GM20000 (cell line): Measurements from ENCODE around the gene TMEM186.
"Not testable (repeated sequence)": the region's sequence is repeated elsewhere in the genome, so short reads cannot be mapped to it uniquely, and the experiment has no call there.

Experiments
- DNase-seq: peaks from one replicate; pipeline ENCODE4 v3.0.0; 2012; ENCODE audit warnings: low spot score
- TF ChIP-seq, protein P1 (sequence below): IDR thresholded peaks from 2 replicates; pipeline ENCODE4 v1.5.1; 2012; ENCODE audit warnings: mild to moderate bottlenecking, control low read depth; ENCODE audit errors: extremely low read depth, missing control alignments

The TMEM186 gene

DNA sequence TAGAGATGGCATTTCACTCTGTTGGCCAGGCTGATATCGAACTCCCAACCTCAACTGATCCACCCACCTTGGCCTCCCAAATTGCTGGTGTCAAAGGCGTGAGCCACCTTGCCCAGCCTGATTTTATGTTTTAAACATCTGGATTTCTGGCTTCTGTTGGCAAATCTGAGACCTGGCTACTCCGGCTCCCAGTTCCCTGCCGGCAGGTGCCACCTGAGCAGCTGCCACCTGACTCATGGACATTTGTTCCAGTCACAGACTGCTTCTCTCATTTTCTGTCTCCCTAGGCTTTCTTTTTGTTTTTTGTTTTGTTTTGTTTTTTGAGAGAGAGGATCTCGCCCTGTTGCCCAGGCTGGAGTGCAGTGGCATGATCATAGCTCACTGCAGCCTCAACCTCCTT is 9.8 kb upstream of the TMEM186 start:
- TF ChIP-seq, protein P1, sequence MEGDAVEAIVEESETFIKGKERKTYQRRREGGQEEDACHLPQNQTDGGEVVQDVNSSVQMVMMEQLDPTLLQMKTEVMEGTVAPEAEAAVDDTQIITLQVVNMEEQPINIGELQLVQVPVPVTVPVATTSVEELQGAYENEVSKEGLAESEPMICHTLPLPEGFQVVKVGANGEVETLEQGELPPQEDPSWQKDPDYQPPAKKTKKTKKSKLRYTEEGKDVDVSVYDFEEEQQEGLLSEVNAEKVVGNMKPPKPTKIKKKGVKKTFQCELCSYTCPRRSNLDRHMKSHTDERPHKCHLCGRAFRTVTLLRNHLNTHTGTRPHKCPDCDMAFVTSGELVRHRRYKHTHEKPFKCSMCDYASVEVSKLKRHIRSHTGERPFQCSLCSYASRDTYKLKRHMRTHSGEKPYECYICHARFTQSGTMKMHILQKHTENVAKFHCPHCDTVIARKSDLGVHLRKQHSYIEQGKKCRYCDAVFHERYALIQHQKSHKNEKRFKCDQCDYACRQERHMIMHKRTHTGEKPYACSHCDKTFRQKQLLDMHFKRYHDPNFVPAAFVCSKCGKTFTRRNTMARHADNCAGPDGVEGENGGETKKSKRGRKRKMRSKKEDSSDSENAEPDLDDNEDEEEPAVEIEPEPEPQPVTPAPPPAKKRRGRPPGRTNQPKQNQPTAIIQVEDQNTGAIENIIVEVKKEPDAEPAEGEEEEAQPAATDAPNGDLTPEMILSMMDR, result no peak
- no peak for DNase-seq

GRCh38 chr16:8806272-8806983 is 9.0 kb upstream of the TMEM186 start:
- no peak for DNase-seq
- TF ChIP-seq, protein P1, result no peak

- DNase-seq, result no peak
- TF ChIP-seq, protein P1, result no peak
Measured at GRCh38 chr16:8804313-8804712, 6.9 kb upstream of the TMEM186 start.

DNA sequence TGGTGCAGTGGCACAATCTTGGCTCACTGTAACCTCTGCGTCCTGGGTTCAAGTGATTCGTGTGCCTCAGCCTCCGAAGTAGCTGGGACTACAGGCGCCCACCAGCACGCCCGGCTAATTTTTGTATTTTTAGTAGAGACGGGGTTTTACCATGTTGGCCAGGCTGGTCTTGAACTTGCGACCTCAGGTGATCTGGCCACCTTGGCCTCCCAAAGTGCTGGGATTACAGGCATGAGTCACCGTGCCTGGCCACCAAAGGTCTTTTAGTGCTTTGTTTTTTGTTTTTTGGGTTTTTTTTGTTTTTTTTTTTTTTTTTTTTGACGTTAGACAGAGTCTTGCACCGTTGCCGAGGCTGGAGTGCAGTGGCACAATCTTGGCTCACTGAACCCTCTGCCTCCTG is 6.3 kb upstream of the TMEM186 start:
- DNase-seq, result not testable (repeated sequence)

GRCh38 chr16:8801701-8802100 is 4.3 kb upstream of the TMEM186 start:
- TF ChIP-seq, protein P1, result no peak
- DNase-seq, result no peak

- TF ChIP-seq, protein P1, result no peak
- DNase-seq, result no peak
Measured at GRCh38 chr16:8798535-8799157, 1.2 kb upstream of the TMEM186 start.

DNA sequence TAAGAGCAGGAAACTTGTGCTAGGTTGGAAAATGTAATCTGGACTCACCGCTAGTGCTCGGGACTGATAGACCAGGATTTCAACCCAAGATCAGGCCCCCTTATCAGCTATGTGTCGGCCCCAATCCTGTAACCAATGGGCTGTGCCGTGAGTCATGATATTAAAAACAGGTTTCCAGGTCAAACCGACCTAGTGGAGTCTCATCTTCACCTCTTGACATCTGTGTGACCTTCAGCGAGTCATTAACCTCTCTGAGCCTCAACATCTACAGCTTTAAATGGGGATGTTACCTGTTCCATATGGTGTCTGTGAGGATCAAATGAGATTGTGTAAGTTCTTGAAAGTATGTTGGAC is 712 bp upstream of the TMEM186 start:
- TF ChIP-seq, protein P1, result no peak
- no peak for DNase-seq
